Right lobe of liver (tissue), 6 donors: Measurements from ENCODE around the gene GLO1. TPM values are rescaled to one million over a fixed set of nuclear protein-coding genes. Genes with fewer than 3 reads are reported as not detected.

Experiments used
- ATAC-seq, 4 donors: fragments of 200-7000 bp; cut with Tn5 transposase; one replicate each; pipeline ENCODE4 v1.9.1; 2020; ENCODE audit warnings: mild to moderate bottlenecking in 4 of 4, moderate library complexity in 4 of 4
- DNase-seq, 3 donors: peaks; one replicate each; pipeline ENCODE4 v3.0.0-alpha.2; 2020
- H3K27ac ChIP-seq, 3 donors: fragments of 200-600 bp; one replicate each; pipeline ENCODE4 v1.8.0; 2022
- H3K27me3 ChIP-seq, 2 donors: fragments of 200-600 bp; one replicate each; pipeline ENCODE4 v1.8.0; 2022
- H3K36me3 ChIP-seq, 4 donors: fragments of 200-600 bp; sonication (generic) in 1 of 4; one replicate each; pipeline versions ENCODE4 v1.5.1 to v1.8.0; 2017 to 2022; ENCODE audit warnings: control low read depth in 1 of 4
- H3K4me1 ChIP-seq, 4 donors: fragments of 200-600 bp; sonication (generic) in 1 of 4; one replicate each; pipeline versions ENCODE4 v1.5.1 to v1.8.0; 2017 to 2022; ENCODE audit warnings: control low read depth in 1 of 4
- H3K4me3 ChIP-seq, 3 donors: fragments of 200-600 bp; one replicate each; pipeline ENCODE4 v1.8.0; 2022
- H3K9me3 ChIP-seq, 4 donors: fragments of 200-600 bp; sonication (generic) in 1 of 4; one replicate each; pipeline versions ENCODE4 v1.5.1 to v1.8.0; 2017 to 2022; ENCODE audit warnings: control low read depth in 1 of 4
- POLR2A ChIP-seq: fragments of 450-650 bp; IDR thresholded peaks from one replicate; pipeline ENCODE4 v1.6.1; 2017; ENCODE audit warnings: antibody characterized with exemption, mild to moderate bottlenecking
- WGBS: methylation state at CpG from one replicate; pipeline ENCODE4 v1.1.6; 2018; ENCODE audit warnings: low coverage, low lambda C conversion rate; ENCODE audit not compliant: insufficient coverage; ENCODE audit errors: missing lambda C conversion rate; 5-methylcytosine and 5-hydroxymethylcytosine counted together
- intact Hi-C, 2 donors: fragments of 100-400 bp; cut with DNase I; formaldehyde crosslinking; loops; one replicate each; pipeline versions ENCODE4 v1.11.2 to v1.14.1; 2022
- total RNA-seq, 6 experiments: library from RNA; depleted of rRNA in 2 of 6; stranded (reverse); fragments of >200 nt in 2 of 6; fragmentation: NEBNext Ultra II Directional in 3 of 6; extraction: Animal tissue kit (Norgen Biotek cat#: 25700) in 3 of 6; gene quantifications; one replicate each; pipeline versions ENCODE4 v1.1.0 to v1.2.4, GENCODE V29; 2016 to 2023
- TF ChIP-seq, protein P1 (sequence below), 4 donors: fragments of 200-600 bp in 3 of 4; fragments of 450-650 bp in 1 of 4; IDR thresholded peaks; one replicate each; pipeline versions ENCODE4 v1.5.1 to v1.8.0; 2016 to 2022; ENCODE audit warnings: antibody characterized with exemption in 4 of 4, mild to moderate bottlenecking in 2 of 4
- donor health status: DM: no; HTN: yes; CAD: no.
- donor health status: DM: no; HTN: no; CAD: no.
- donor health status: DM: no; HTN: no; CAD: no.
- donor health status: DM: no; HTN: yes; CAD: no.
- donor health status: DM: no; HTN: yes; CAD: no.

The GLO1 gene
- total RNA-seq, 6 experiments from 2014 or later, result 41.7 to 68.9 (median 57.8) TPM

DNA sequence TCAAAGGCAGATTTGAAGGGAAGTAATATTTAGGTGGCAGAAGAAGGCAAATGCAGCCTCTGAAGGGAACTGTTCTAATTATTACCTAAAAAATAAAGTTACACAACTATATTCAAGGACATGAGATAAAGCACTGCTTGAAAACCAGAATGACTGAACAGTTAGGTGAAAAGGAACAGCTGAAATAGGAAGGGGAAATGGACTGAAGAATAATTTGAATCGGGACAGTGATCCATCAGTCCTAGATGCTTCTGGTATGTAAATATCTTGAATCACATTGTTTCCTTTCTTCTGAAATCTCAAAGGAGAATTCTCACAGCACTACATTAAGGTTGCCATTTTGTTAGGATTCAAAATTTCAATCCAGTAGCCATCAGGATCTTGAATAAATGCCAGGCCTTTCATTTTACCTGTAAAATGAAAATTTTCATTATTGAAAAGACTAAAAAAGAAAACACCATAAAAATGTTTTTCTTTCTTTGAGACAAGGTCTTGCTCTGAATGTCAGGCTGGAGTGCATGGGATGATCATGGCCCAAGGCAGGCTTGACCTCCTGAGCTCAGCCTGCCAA, 25.9 kb downstream of the GLO1 start:
- H3K36me3 ChIP-seq, result peaks cover 0 to 21% (median 2%) of the 10 kb centered on the region in 4 donors
- no peak for TF ChIP-seq POLR2A
- TF ChIP-seq, protein P1, sequence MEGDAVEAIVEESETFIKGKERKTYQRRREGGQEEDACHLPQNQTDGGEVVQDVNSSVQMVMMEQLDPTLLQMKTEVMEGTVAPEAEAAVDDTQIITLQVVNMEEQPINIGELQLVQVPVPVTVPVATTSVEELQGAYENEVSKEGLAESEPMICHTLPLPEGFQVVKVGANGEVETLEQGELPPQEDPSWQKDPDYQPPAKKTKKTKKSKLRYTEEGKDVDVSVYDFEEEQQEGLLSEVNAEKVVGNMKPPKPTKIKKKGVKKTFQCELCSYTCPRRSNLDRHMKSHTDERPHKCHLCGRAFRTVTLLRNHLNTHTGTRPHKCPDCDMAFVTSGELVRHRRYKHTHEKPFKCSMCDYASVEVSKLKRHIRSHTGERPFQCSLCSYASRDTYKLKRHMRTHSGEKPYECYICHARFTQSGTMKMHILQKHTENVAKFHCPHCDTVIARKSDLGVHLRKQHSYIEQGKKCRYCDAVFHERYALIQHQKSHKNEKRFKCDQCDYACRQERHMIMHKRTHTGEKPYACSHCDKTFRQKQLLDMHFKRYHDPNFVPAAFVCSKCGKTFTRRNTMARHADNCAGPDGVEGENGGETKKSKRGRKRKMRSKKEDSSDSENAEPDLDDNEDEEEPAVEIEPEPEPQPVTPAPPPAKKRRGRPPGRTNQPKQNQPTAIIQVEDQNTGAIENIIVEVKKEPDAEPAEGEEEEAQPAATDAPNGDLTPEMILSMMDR (IDR thresholded peaks at IDR 0.05), result no peak

DNA sequence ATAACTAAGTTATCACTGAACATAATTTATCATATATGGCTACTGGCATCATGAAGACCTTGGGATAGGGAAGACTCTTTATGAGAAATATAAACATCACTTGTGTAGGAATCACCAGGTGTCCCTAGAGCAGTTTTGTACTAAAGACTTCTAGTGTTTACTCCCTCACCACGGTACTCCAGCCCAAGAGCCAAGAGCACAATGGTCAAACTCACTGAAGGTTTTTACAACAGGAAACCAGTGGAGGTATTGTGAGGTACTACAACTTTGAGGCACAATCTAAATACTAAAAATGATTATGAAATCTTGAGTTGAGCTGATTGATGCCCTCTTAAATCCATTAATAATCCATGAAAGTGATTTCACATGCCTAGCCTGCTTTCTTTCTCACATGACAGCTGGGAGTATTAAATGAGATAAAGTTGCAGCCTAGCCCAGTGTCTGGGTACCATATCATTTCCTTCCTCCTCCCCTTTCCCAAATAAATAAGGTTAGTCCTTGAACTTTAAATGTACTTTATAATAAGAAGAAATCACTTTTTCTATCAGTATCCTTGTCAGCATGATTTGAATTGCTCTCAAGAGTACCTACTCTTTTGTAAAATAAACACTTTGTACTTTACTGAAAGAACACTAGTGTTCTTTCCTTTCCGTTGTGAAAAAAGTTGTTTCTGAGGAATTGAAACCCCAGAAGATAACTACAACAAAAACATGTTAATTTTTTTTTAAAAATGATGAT, 26.5 kb downstream of the GLO1 start:
- TF ChIP-seq POLR2A, result no peak
- TF ChIP-seq, protein P1 (IDR thresholded peaks at IDR 0.05), result no peak
- Histone ChIP-seq H3K9me3 (no peaks in the 10 kb centered on the region), H3K4me1 (no peaks in the 10 kb centered on the region), H3K27me3 (no peaks in the 10 kb centered on the region), H3K27ac (no peak overlapping the region), H3K4me3 (no peak overlapping the region), H3K36me3 (peaks cover 0 to 16% (median 2%) of the 10 kb centered on the region in 4 donors)
- ATAC-seq (peak in 3 of 4 donors; percentile 22 to 62 (median 31)), DNase-seq (no peak)
- intact Hi-C loops, result no loop called here
- WGBS, result 42% methylated on average over 1 of the region's 2 CpGs

More for the DNA sequence above, 25.9 kb downstream of the GLO1 start:
- H3K27me3 ChIP-seq, result no peaks in the 10 kb centered on the region
- intact Hi-C loops, result no loop called here
- H3K27ac ChIP-seq, result peak overlapping the region in 1 of 3 donors; percentile 5
- no peaks in the 10 kb centered on the region for H3K4me1 ChIP-seq
- 60% methylated on average over 1 of the region's 1 CpG for WGBS
- DNase-seq (no peak), ATAC-seq (peak in 1 of 4 donors; percentile 31)
- no peak overlapping the region for H3K4me3 ChIP-seq
- H3K9me3 ChIP-seq, result no peaks in the 10 kb centered on the region

DNA sequence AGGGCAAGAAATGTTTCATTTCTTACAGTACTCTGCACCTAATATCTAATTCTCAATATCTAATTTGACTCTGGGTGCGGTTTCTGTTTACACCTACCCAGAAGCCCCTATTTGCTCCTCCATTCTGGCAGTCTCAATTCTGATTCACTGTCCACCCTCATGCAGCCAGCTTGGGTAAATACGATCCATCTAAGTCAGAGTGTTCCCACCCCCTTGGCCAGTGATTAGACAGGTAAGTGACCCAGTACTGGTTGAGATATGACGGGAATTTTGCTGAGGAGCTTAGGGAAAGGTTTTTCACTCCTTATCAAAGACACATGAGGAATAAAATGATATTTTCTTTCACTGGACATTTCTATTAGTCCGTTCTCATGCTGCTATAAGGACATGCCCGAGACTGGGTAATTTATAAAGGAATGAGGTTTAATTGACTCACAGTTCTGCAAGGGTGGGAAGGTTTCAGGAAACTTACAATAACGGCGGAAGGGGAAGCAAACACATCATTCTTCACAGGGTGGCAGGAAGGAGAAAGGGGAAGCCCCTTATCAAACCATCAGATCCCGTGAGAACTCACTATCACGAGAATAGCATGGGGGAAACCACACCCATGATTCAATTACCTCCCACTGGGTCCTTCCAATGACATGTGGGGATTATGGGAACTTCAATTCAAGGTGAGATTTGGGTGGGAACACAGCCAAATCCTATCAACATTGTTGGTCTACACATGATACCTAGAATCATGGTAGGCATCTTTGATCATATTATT, 29.4 kb downstream of the GLO1 start:
- WGBS, result 26% methylated on average over 8 of the region's 9 CpGs
- ATAC-seq, result peak; percentile 27 to 42 (median 36)
- Histone ChIP-seq H3K27me3 (no peaks in the 10 kb centered on the region), H3K4me1 (no peaks in the 10 kb centered on the region), H3K4me3 (no peak overlapping the region), H3K9me3 (no peaks in the 10 kb centered on the region), H3K27ac (no peak overlapping the region), H3K36me3 (peaks cover 0 to 15% (median 2%) of the 10 kb centered on the region in 4 donors)
- intact Hi-C loops, result no loop called here
- no peak for TF ChIP-seq POLR2A
- TF ChIP-seq, protein P1 (IDR thresholded peaks at IDR 0.05), result no peak
- DNase-seq, result no peak

DNA sequence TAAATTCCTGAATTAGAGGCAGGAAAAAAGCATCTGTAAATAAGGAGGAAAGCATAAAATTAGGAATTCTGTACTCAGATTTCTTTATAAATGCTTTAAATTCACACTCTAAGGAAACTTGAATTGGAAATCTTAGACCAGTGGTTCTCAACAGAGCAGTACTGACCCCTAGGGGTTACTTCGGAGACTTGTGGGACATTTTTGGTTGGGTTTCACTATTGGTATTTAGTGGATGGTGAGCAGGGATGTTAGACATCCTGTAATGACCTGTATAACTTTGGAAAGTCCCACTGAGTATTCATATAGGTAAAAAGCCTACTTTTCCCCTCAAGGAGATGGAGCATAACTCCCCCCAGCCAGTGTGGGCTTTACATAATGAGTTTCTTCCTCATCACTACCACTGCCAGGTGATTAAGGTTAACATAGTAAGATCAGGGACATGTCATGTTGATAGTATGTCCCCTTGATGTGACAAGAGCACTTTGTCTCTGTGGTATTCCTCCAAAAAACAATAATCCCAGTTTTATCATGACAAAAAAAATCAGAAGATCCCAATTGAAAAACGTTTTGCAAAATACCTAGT, 31.0 kb downstream of the GLO1 start:
- ATAC-seq, result peak; percentile 84 to 95 (median 88)
- DNase-seq, result no peak
- WGBS, result 13% methylated on average over 2 of the region's 2 CpGs
- H3K27ac ChIP-seq, result no peak overlapping the region
- no peak overlapping the region for H3K4me3 ChIP-seq
- TF ChIP-seq POLR2A, result no peak
- TF ChIP-seq, protein P1 (IDR thresholded peaks at IDR 0.05), result peak; percentile 56 to 80 (median 76)
- intact Hi-C loops, result no loop called here
- no peaks in the 10 kb centered on the region for H3K27me3 ChIP-seq
- H3K9me3 ChIP-seq, result no peaks in the 10 kb centered on the region
- peaks cover 0 to 14% (median 2%) of the 10 kb centered on the region in 4 donors for H3K36me3 ChIP-seq
- no peaks in the 10 kb centered on the region for H3K4me1 ChIP-seq
